Testis (tissue), 3 donors: Measurements from ENCODE around the gene KAT6B. TPM values are rescaled to one million over a fixed set of nuclear protein-coding genes. Genes with fewer than 3 reads are reported as not detected.

Source experiments
- DNase-seq: peaks from one replicate; pipeline ENCODE4 v3.0.0-alpha.2; 2019
- H3K27ac ChIP-seq, 2 donors: fragments of 200-600 bp; sonication (generic); one replicate each; pipeline ENCODE4 v1.5.1; 2019
- H3K27me3 ChIP-seq: fragments of 200-600 bp; sonication (generic); one replicate; pipeline ENCODE4 v1.5.1; 2019
- H3K36me3 ChIP-seq: fragments of 200-600 bp; sonication (generic); one replicate; pipeline ENCODE4 v1.5.1; 2017; ENCODE audit warnings: low read depth; ENCODE audit errors: missing control alignments
- H3K4me1 ChIP-seq: fragments of 200-600 bp; sonication (generic); one replicate; pipeline ENCODE4 v1.5.1; 2019
- H3K4me3 ChIP-seq, 2 donors: fragments of 200-600 bp; sonication (generic); one replicate each; pipeline ENCODE4 v1.5.1; 2017 to 2019
- H3K9me3 ChIP-seq: fragments of 200-600 bp; sonication (generic); one replicate; pipeline ENCODE4 v1.5.1; 2017
- CTCF ChIP-seq, 3 experiments: fragments of 450-650 bp in 2 of 3; fragments of 200-600 bp in 1 of 3; sonication (generic) in 1 of 3; IDR thresholded peaks; one replicate each; pipeline ENCODE4 v1.5.1; 2016 to 2019; ENCODE audit warnings: antibody characterized with exemption in 3 of 3, mild to moderate bottlenecking in 2 of 3, moderate library complexity in 1 of 3
- POLR2A ChIP-seq: fragments of 450-650 bp; IDR thresholded peaks from one replicate; pipeline ENCODE4 v1.6.1; 2017; ENCODE audit warnings: antibody characterized with exemption, mild to moderate bottlenecking, moderate library complexity
- WGBS, 2 donors: methylation state at CpG; one replicate each; pipeline ENCODE4 v1.1.5; 2018; 5-methylcytosine and 5-hydroxymethylcytosine counted together
- intact Hi-C: fragments of 100-400 bp; cut with DNase I; formaldehyde crosslinking; loops from one replicate; pipeline ENCODE4 v1.15.1; 2023; ENCODE audit warnings: low total_unique reads
- polyA plus RNA-seq: library from polyadenylated mRNA; stranded (reverse); fragments of 350-450 nt; fragmentation: Illumina TruSeq; extraction: RNeasy Lipid Tissue Mini Kit (QIAGEN cat#74804); gene quantifications from one replicate; pipeline ENCODE4 v1.2.3, GENCODE V29; 2014; ENCODE audit warnings: low read depth, low replicate concordance; ENCODE audit not compliant: insufficient read depth
- total RNA-seq, 2 donors: library from RNA; depleted of rRNA; stranded (reverse); fragments of >200 nt; gene quantifications; one replicate each; pipeline ENCODE4 v1.2.3, GENCODE V29; 2016

KAT6B gene
- total and polyA plus RNA-seq, 3 donors from 2014 or later: 23.9 to 109 (median 106) TPM

GRCh38 chr10:74857586-74857985 is 31.2 kb downstream of the KAT6B start:
- no peaks in the 10 kb centered on the region for H3K36me3 ChIP-seq
- no peaks in the 10 kb centered on the region for H3K9me3 ChIP-seq
- intact Hi-C loops: no loop called here
- no peak overlapping the region for H3K27ac ChIP-seq
- 88 to 95% methylated on average over 1 of the region's 1 CpG for WGBS, 2 donors
- H3K27me3 ChIP-seq: no peaks in the 10 kb centered on the region
- no peak for DNase-seq
- peaks cover 20% of the 10 kb centered on the region for H3K4me1 ChIP-seq
- TF ChIP-seq POLR2A: no peak
- TF ChIP-seq CTCF (IDR thresholded peaks at IDR 0.05): no peak
- H3K4me3 ChIP-seq: no peak overlapping the region

GRCh38 chr10:74859546-74859945 is 33.1 kb downstream of the KAT6B start:
- intact Hi-C loops: no loop called here
- no peaks in the 10 kb centered on the region for H3K36me3 ChIP-seq
- H3K4me3 ChIP-seq: no peak overlapping the region
- no peak overlapping the region for H3K27ac ChIP-seq
- TF ChIP-seq POLR2A (no peak), CTCF (IDR thresholded peaks at IDR 0.05) (no peak)
- 85 to 86% methylated on average over 1 of the region's 1 CpG for WGBS, 2 donors
- DNase-seq: no peak
- no peaks in the 10 kb centered on the region for H3K9me3 ChIP-seq
- no peaks in the 10 kb centered on the region for H3K27me3 ChIP-seq
- peaks cover 5% of the 10 kb centered on the region for H3K4me1 ChIP-seq

- no peaks in the 10 kb centered on the region for H3K27me3 ChIP-seq
- peaks cover 18% of the 10 kb centered on the region for H3K4me1 ChIP-seq
- H3K27ac ChIP-seq: no peak overlapping the region
- TF ChIP-seq POLR2A: no peak
- TF ChIP-seq CTCF (IDR thresholded peaks at IDR 0.05): no peak
- DNase-seq: no peak
- H3K9me3 ChIP-seq: no peaks in the 10 kb centered on the region
- no peak overlapping the region for H3K4me3 ChIP-seq
- WGBS, 2 donors: 73 to 82% methylated on average over 7 of the region's 7 CpGs
- no peaks in the 10 kb centered on the region for H3K36me3 ChIP-seq
- intact Hi-C loops: no loop called here
Measured at GRCh38 chr10:74862625-74863024, 36.2 kb downstream of the KAT6B start.

GRCh38 chr10:74863551-74863950 is 37.2 kb downstream of the KAT6B start:
- intact Hi-C loops: no loop called here
- TF ChIP-seq CTCF (IDR thresholded peaks at IDR 0.05) (no peak), POLR2A (no peak)
- no peak for DNase-seq
- Histone ChIP-seq H3K36me3 (no peaks in the 10 kb centered on the region), H3K4me1 (peaks cover 18% of the 10 kb centered on the region), H3K27ac (no peak overlapping the region), H3K4me3 (no peak overlapping the region), H3K27me3 (no peaks in the 10 kb centered on the region), H3K9me3 (no peaks in the 10 kb centered on the region)
- 77 to 82% methylated on average over 2 of the region's 2 CpGs for WGBS, 2 donors

GRCh38 chr10:74867351-74867750 is 41.0 kb downstream of the KAT6B start:
- Histone ChIP-seq H3K4me3 (no peak overlapping the region), H3K4me1 (peaks cover 18% of the 10 kb centered on the region), H3K9me3 (no peaks in the 10 kb centered on the region), H3K27me3 (no peaks in the 10 kb centered on the region), H3K36me3 (no peaks in the 10 kb centered on the region), H3K27ac (no peak overlapping the region)
- DNase-seq: no peak
- WGBS, 2 donors: 62 to 77% methylated on average over 3 of the region's 3 CpGs
- TF ChIP-seq POLR2A (no peak), CTCF (IDR thresholded peaks at IDR 0.05) (no peak)
- intact Hi-C loops: no loop called here
